A673 (cell line): ENCODE measurements around the gene F8. TPM values are rescaled to one million over a fixed set of nuclear protein-coding genes. Genes with fewer than 3 reads are reported as not detected.
"Not testable (repeated sequence)": the region's sequence is repeated elsewhere in the genome, so short reads cannot be mapped to it uniquely, and the experiment has no call there.

Source experiments
- BruUV-seq: library from RNA; stranded (reverse); fragments of 400-500 nt; replicated peaks from 2 replicates; lab custom pipeline; 2021; lab: Mats Ljungman, UMichigan
- CTCF ChIA-PET: fragments of 300-600 bp; sonication (Branson Sonifier 250); formaldehyde crosslinking; loops from one replicate; lab custom pipeline; 2022; ENCODE audit warnings: antibody characterized with exemption; lab: Charles Lee
- POLR2A ChIA-PET: fragments of 300-600 bp; sonication (Branson Sonifier 250); formaldehyde crosslinking; loops from one replicate; lab custom pipeline; 2022; ENCODE audit warnings: antibody characterized with exemption; ENCODE audit not compliant: low non-redundant PET; lab: Charles Lee
- DNase-seq: peaks from one replicate; pipeline ENCODE4 v3.0.0-alpha.2; 2015; ENCODE audit warnings: low spot score
- H3K27ac ChIP-seq: fragments of 200-600 bp; sonication (generic); 2 replicates; pipeline ENCODE4 v1.5.1; 2016; ENCODE audit warnings: mixed run types, low read depth, mild to moderate bottlenecking, mixed read lengths, antibody characterized with exemption, low read length; ENCODE audit not compliant: poor library complexity, severe bottlenecking
- H3K27me3 ChIP-seq: fragments of 200-600 bp; sonication (generic); replicated peaks from 2 replicates; pipeline ENCODE4 v1.6.1; 2017; ENCODE audit warnings: mixed run types, low read depth, mild to moderate bottlenecking, mixed read lengths, antibody characterized with exemption, low read length; ENCODE audit not compliant: insufficient read depth, poor library complexity
- H3K36me3 ChIP-seq: fragments of 200-600 bp; sonication (generic); 2 replicates; pipeline ENCODE4 v1.6.1; 2016; ENCODE audit warnings: mixed run types, mild to moderate bottlenecking, mixed read lengths, antibody characterized with exemption, low read length; ENCODE audit not compliant: insufficient read depth, poor library complexity, severe bottlenecking
- H3K4me1 ChIP-seq: fragments of 200-600 bp; sonication (generic); 2 replicates; pipeline ENCODE4 v1.6.1; 2017; ENCODE audit warnings: mixed run types, mild to moderate bottlenecking, mixed read lengths, antibody characterized with exemption, low read length; ENCODE audit not compliant: insufficient read depth, poor library complexity, severe bottlenecking
- H3K4me3 ChIP-seq: fragments of 200-600 bp; sonication (generic); 2 replicates; pipeline ENCODE4 v1.5.1; 2016; ENCODE audit warnings: low read depth, mixed run types, mild to moderate bottlenecking, mixed read lengths, low read length; ENCODE audit not compliant: poor library complexity, severe bottlenecking
- H3K9me3 ChIP-seq: fragments of 200-600 bp; sonication (generic); 2 replicates; pipeline ENCODE4 v1.6.1; 2016; ENCODE audit warnings: mixed run types, low read depth, mild to moderate bottlenecking, mixed read lengths, antibody characterized with exemption, low read length; ENCODE audit not compliant: poor library complexity, severe bottlenecking
- EZH2 ChIP-seq: fragments of 200-600 bp; sonication (generic); IDR thresholded peaks from 2 replicates; pipeline ENCODE4 v1.6.1; 2017; ENCODE audit warnings: borderline replicate concordance, low read depth, mild to moderate bottlenecking, mixed read lengths, antibody characterized with exemption, low read length; ENCODE audit not compliant: poor library complexity, severe bottlenecking
- intact Hi-C: fragments of 100-400 bp; cut with micrococcal nuclease; formaldehyde crosslinking; loops from one replicate; pipeline ENCODE4 v1.10.0; 2022; ENCODE audit not compliant: unreplicated experiment
- total RNA-seq: library from RNA; stranded (reverse); gene quantifications from 2 replicates; pipeline ENCODE4 v1.2.3, GENCODE V29; 2021
- TF ChIP-seq, protein P1 (sequence below): fragments of 300-800, 200-600 bp; sonication (generic); conservative IDR thresholded peaks from 2 replicates; pipeline ENCODE4 v1.5.1; 2017; ENCODE audit warnings: low read depth, mild to moderate bottlenecking, antibody characterized with exemption, low read length, moderate library complexity, mixed read lengths

The F8 gene
- total RNA-seq, 1 experiment from 2014 or later: 1.1 TPM

DNA sequence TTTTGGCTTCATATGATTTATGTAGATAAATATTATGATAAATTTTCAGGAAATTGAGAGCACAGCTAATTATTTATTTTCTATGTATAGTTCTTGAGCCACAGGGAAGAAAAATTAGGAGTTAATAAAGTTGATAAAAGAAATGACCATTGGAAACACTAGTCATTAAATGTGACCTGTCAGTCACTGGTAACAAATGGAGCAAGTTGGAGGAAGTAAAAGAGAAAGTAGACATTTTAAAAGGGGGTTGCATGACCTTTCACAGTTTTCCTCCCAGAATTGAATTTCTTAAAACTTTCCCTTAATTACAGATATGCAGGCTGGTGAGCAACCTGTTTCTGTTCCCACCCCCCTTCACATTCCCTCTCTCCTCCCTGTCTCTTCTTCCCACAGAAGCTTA, 193.4 kb downstream of the F8 start:
- Histone ChIP-seq H3K9me3 (no peaks in the 10 kb centered on the region), H3K36me3 (no peaks in the 10 kb centered on the region), H3K27me3 (no peaks in the 10 kb centered on the region), H3K4me3 (no peak overlapping the region), H3K27ac (no peak overlapping the region), H3K4me1 (no peaks in the 10 kb centered on the region)
- TF ChIP-seq, protein P1, sequence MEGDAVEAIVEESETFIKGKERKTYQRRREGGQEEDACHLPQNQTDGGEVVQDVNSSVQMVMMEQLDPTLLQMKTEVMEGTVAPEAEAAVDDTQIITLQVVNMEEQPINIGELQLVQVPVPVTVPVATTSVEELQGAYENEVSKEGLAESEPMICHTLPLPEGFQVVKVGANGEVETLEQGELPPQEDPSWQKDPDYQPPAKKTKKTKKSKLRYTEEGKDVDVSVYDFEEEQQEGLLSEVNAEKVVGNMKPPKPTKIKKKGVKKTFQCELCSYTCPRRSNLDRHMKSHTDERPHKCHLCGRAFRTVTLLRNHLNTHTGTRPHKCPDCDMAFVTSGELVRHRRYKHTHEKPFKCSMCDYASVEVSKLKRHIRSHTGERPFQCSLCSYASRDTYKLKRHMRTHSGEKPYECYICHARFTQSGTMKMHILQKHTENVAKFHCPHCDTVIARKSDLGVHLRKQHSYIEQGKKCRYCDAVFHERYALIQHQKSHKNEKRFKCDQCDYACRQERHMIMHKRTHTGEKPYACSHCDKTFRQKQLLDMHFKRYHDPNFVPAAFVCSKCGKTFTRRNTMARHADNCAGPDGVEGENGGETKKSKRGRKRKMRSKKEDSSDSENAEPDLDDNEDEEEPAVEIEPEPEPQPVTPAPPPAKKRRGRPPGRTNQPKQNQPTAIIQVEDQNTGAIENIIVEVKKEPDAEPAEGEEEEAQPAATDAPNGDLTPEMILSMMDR: no peak
- TF ChIP-seq EZH2: no peak
- ChIA-PET CTCF (no interaction called here), POLR2A (no interaction called here)
- BruUV-seq: no TSS peak
- intact Hi-C loops: no loop called here
- no peak for DNase-seq

DNA sequence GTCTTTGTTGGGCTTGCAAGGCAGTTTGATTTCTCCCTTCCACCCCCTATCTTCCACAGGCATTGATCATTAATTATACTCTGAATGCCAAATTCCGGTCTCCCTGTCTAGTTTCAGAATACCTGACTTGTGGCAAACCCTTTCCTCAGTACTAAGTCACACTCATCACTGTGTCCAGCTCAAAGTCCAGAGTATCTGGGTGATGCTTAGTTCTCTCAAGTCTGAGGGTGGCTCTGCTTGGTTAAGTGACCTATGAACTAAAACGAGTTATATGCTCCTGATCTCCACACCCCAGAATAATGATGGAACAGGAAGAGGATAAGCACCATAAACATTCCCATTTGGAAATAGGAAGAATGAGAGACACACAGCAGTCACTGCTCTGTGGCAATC, 194.5 kb downstream of the F8 start:
- Histone ChIP-seq H3K27me3 (no peaks in the 10 kb centered on the region), H3K4me1 (no peaks in the 10 kb centered on the region), H3K36me3 (no peaks in the 10 kb centered on the region), H3K4me3 (no peak overlapping the region), H3K27ac (no peak overlapping the region), H3K9me3 (no peaks in the 10 kb centered on the region)
- TF ChIP-seq EZH2: no peak
- TF ChIP-seq, protein P1: no peak
- ChIA-PET CTCF (no interaction called here), POLR2A (no interaction called here)
- no peak for DNase-seq
- intact Hi-C loops: no loop called here
- no TSS peak for BruUV-seq

DNA sequence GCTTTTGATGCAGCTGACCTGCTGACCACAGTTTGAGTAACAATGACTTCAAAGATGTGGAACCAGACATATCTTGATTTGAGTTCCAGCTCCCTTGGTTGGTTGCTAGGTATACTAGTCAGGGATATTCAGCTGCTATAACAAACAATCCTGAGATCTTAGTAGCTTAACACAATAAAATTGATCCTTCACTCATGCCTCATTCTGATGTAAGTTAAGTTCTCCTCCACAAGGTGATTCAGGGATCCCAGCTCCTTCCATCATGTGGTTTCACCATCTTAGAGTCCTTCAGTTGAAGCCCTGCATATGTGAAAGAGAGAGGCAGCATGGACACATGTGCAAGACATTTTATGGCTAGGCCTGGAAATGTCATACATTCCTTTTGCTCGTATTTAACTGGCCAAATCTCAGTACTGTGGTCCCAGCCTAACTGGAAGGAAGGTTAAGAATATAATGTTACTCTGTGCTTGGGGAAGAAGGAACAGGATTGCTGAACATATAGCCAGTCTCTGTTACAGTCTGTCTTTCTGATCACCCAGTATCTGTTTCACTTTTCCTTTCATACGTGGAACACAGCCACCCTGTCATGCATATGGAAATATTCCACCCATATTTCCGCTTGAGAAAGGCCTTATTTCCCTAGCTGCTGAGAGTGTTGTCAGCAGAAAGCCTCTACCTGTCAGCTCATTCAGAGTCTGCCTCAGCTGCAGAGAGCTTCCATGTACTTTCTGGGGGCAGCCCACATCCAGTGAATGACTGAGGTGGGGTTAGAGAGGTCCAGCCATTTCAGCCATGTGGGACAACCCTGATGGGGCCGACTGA, 195.1 kb downstream of the F8 start:
- no peaks in the 10 kb centered on the region for H3K9me3 ChIP-seq
- no peak overlapping the region for H3K27ac ChIP-seq
- CTCF ChIA-PET: no interaction called here
- POLR2A ChIA-PET: no interaction called here
- no peaks in the 10 kb centered on the region for H3K4me1 ChIP-seq
- no peaks in the 10 kb centered on the region for H3K27me3 ChIP-seq
- no peak overlapping the region for H3K4me3 ChIP-seq
- intact Hi-C loops: no loop called here
- no peak for DNase-seq
- TF ChIP-seq EZH2: no peak
- TF ChIP-seq, protein P1: no peak
- BruUV-seq: no TSS peak
- H3K36me3 ChIP-seq: no peaks in the 10 kb centered on the region

DNA sequence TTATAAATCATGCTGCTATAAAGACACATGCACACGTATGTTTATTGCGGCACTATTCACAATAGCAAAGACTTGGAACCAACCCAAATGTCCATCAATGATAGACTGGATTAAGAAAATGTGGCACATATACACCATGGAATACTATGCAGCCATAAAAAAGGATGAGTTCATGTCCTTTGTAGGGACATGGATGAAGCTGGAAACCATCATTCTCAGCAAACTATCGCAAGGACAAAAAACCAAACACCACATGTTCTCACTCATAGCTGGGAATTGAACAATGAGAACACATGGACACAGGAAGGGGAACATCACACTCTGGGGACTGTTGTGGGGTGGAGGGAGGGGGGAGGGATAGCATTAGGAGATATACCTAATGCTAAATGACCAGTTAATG, 196.9 kb downstream of the F8 start:
- DNase-seq, H3K4me3 ChIP-seq, H3K27ac ChIP-seq, H3K36me3 ChIP-seq, H3K9me3 ChIP-seq, BruUV-seq, CTCF ChIA-PET, intact Hi-C loops, H3K27me3 ChIP-seq, POLR2A ChIA-PET, H3K4me1 ChIP-seq: not testable (repeated sequence)
